H9 (cell line): ENCODE data around the gene TMX1. TPM values are rescaled to one million over a fixed set of nuclear protein-coding genes. Genes with fewer than 3 reads are reported as not detected.

Experiments
- DNase-seq: peaks from one replicate; pipeline ENCODE4 v3.0.0-alpha.2; 2017
- H2AFZ ChIP-seq: one replicate; pipeline ENCODE4 v1.6.1; 2013; ENCODE audit warnings: mild to moderate bottlenecking, low read length, control low read depth, moderate library complexity
- H2AK5ac ChIP-seq: 2 replicates; pipeline ENCODE4 v1.6.1; 2013; ENCODE audit warnings: low read length, control low read depth, mixed read lengths; ENCODE audit not compliant: insufficient read length
- H2BK120ac ChIP-seq: one replicate; pipeline ENCODE4 v1.6.1; 2013; ENCODE audit warnings: low read depth, mild to moderate bottlenecking, low read length, control low read depth, inconsistent platforms; ENCODE audit not compliant: poor library complexity, severe bottlenecking
- H2BK12ac ChIP-seq: 2 replicates; pipeline ENCODE4 v1.6.1; 2013; ENCODE audit warnings: low read length, control low read depth, mixed read lengths, low read depth; ENCODE audit not compliant: insufficient read length
- H2BK15ac ChIP-seq: 2 replicates; pipeline ENCODE4 v1.6.1; 2013; ENCODE audit warnings: low read depth, low read length, control low read depth
- H2BK20ac ChIP-seq: one replicate; pipeline ENCODE4 v1.6.1; 2013; ENCODE audit warnings: low read depth, mild to moderate bottlenecking, low read length, control low read depth, inconsistent platforms; ENCODE audit not compliant: poor library complexity, severe bottlenecking
- H2BK5ac ChIP-seq: 2 replicates; pipeline ENCODE4 v1.6.1; 2013; ENCODE audit warnings: low read length, control low read depth, mixed read lengths; ENCODE audit not compliant: insufficient read length
- H3K14ac ChIP-seq: 2 replicates; pipeline ENCODE4 v1.6.1; 2013; ENCODE audit warnings: low read length, control low read depth; ENCODE audit not compliant: insufficient read depth
- H3K18ac ChIP-seq: 2 replicates; pipeline ENCODE4 v1.6.1; 2013; ENCODE audit warnings: low read depth, mild to moderate bottlenecking, mixed read lengths, low read length, control low read depth; ENCODE audit not compliant: insufficient read length
- H3K23ac ChIP-seq: 2 replicates; pipeline ENCODE4 v1.6.1; 2013; ENCODE audit warnings: low read length, control low read depth, mixed read lengths, low read depth; ENCODE audit not compliant: insufficient read length
- H3K23me2 ChIP-seq: 2 replicates; pipeline ENCODE4 v1.6.1; 2013; ENCODE audit warnings: low read depth, mild to moderate bottlenecking, mixed read lengths, low read length, control low read depth; ENCODE audit not compliant: insufficient read length, poor library complexity, severe bottlenecking
- H3K27ac ChIP-seq: 2 replicates; pipeline ENCODE4 v1.5.1; 2013; ENCODE audit warnings: low read length, control low read depth, mixed read lengths, low read depth; ENCODE audit not compliant: insufficient read length
- H3K27me3 ChIP-seq: 2 replicates; pipeline ENCODE4 v1.6.1; 2013; ENCODE audit warnings: low read length, control low read depth, inconsistent platforms; ENCODE audit not compliant: insufficient read depth
- H3K4ac ChIP-seq: 2 replicates; pipeline ENCODE4 v1.6.1; 2013; ENCODE audit warnings: low read depth, mild to moderate bottlenecking, control low read depth, inconsistent platforms, low read length, moderate library complexity
- H3K4me1 ChIP-seq: 2 replicates; pipeline ENCODE4 v1.6.1; 2013; ENCODE audit warnings: low read length, control low read depth, inconsistent platforms; ENCODE audit not compliant: insufficient read depth
- H3K4me2 ChIP-seq: 2 replicates; pipeline ENCODE4 v1.6.1; 2013; ENCODE audit warnings: low read length, control low read depth, mixed read lengths; ENCODE audit not compliant: insufficient read length, insufficient read depth
- H3K56ac ChIP-seq: 2 replicates; pipeline ENCODE4 v1.6.1; 2013; ENCODE audit warnings: low read depth, mild to moderate bottlenecking, mixed read lengths, low read length, control low read depth; ENCODE audit not compliant: insufficient read length
- H3K79me1 ChIP-seq: 2 replicates; pipeline ENCODE4 v1.6.1; 2013; ENCODE audit warnings: low read depth, mild to moderate bottlenecking, moderate library complexity, low read length, control low read depth, inconsistent platforms; ENCODE audit not compliant: insufficient read depth, poor library complexity, severe bottlenecking
- H3K79me2 ChIP-seq: 2 replicates; pipeline ENCODE4 v1.6.1; 2013; ENCODE audit warnings: low read length, control low read depth, inconsistent platforms; ENCODE audit not compliant: insufficient read depth
- H3K9ac ChIP-seq: 2 replicates; pipeline ENCODE4 v1.6.1; 2013; ENCODE audit warnings: low read length, control low read depth, mixed read lengths; ENCODE audit not compliant: insufficient read length; ENCODE audit errors: extremely low read depth
- H3K9me3 ChIP-seq: one replicate; pipeline ENCODE4 v1.6.1; 2013; ENCODE audit warnings: low read depth, low read length, inconsistent platforms; ENCODE audit not compliant: control insufficient read depth
- H3T11ph ChIP-seq: one replicate; pipeline ENCODE4 v1.6.1; 2013; ENCODE audit warnings: mild to moderate bottlenecking, low read length, control low read depth, inconsistent platforms
- H4K20me1 ChIP-seq: one replicate; pipeline ENCODE4 v1.6.1; 2013; ENCODE audit not compliant: control insufficient read depth, insufficient read length, insufficient read depth
- H4K5ac ChIP-seq: 2 replicates; pipeline ENCODE4 v1.6.1; 2013; ENCODE audit warnings: low read depth, mild to moderate bottlenecking, mixed read lengths, low read length, control low read depth; ENCODE audit not compliant: insufficient read length
- H4K8ac ChIP-seq: replicated peaks from 2 replicates; pipeline ENCODE4 v1.6.1; 2013; ENCODE audit warnings: low read length, control low read depth, mixed read lengths, low read depth; ENCODE audit not compliant: insufficient read length
- H4K91ac ChIP-seq: 2 replicates; pipeline ENCODE4 v1.6.1; 2013; ENCODE audit warnings: low read depth, mild to moderate bottlenecking, moderate library complexity, mixed read lengths, low read length, control low read depth; ENCODE audit not compliant: insufficient read length
- H3K27ac Mint-ChIP-seq, 3 experiments: 2 replicates in 2 of 3; 3 replicates in 1 of 3; pipeline ENCODE4 v1.8.0; 2020 to 2021; ENCODE audit warnings: mixed read lengths in 3 of 3, mild to moderate bottlenecking in 1 of 3, moderate library complexity in 1 of 3
- H3K27me3 Mint-ChIP-seq: 2 replicates; pipeline ENCODE4 v1.8.0; 2021; ENCODE audit warnings: low read depth, mild to moderate bottlenecking, moderate library complexity, mixed read lengths
- H3K36me3 Mint-ChIP-seq, 3 experiments: 2 replicates in 2 of 3; 3 replicates in 1 of 3; pipeline ENCODE4 v1.8.0; 2020 to 2021; ENCODE audit warnings: low read depth in 3 of 3, mixed read lengths in 3 of 3; ENCODE audit not compliant: insufficient read depth in 1 of 3
- H3K4me1 Mint-ChIP-seq, 2 experiments: 2 replicates each; pipeline ENCODE4 v1.8.0; 2020; ENCODE audit warnings: mixed read lengths in 2 of 2
- H3K4me3 Mint-ChIP-seq, 2 experiments: 2 replicates in 1 of 2; 3 replicates in 1 of 2; pipeline ENCODE4 v1.8.0; 2020 to 2021; ENCODE audit warnings: mild to moderate bottlenecking in 2 of 2, mixed read lengths in 2 of 2, moderate library complexity in 1 of 2
- H3K9me3 Mint-ChIP-seq, 2 experiments: 2 replicates in 1 of 2; 3 replicates in 1 of 2; pipeline ENCODE4 v1.8.0; 2020; ENCODE audit warnings: mild to moderate bottlenecking in 2 of 2, mixed read lengths in 2 of 2, moderate library complexity in 1 of 2
- WGBS: extraction: QIAGEN DNeasy Blood & Tissue Kit; methylation state at CpG from one replicate; pipeline ENCODE4 v1.1.7; 2013; ENCODE audit warnings: missing lambda C conversion rate, low lambda C conversion rate, mixed read lengths; ENCODE audit not compliant: insufficient read length; ENCODE audit errors: extremely low coverage; 5-methylcytosine and 5-hydroxymethylcytosine counted together
- total RNA-seq: library from RNA; stranded (reverse); gene quantifications from 2 replicates; pipeline ENCODE4 v1.2.1, GENCODE V29; 2021
- TF ChIP-seq, protein P1 (sequence below): fragments of 200-600 bp; sonication (generic); conservative IDR thresholded peaks from 3 replicates; pipeline ENCODE4 v1.8.0; 2021; ENCODE audit warnings: antibody characterized with exemption, mild to moderate bottlenecking

The TMX1 gene
- total RNA-seq, 1 experiment from 2014 or later, result 83.5 TPM

DNA sequence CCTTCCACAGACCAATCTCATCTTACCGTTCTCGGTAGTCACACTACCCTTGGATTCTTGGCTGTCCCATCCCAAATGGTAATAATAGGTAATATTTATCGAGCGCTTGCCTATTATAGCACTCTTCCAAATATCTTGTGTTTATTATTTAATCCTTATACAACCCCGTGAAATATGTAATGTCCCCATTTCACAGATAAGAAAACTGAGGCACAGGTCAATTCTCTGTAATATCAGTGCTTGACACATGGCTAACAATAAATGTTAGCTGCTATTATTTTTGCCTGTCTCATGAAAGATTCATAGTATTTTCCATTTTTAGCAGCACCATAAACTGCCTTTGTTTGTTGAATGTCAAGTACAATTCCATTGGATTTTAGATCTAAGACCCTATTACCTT is 4.5 kb downstream of the TMX1 start:
- Mint-ChIP-seq H3K4me3 (no peak overlapping the region), H3K4me1 (peaks cover 44% of the 10 kb centered on the region in 2 experiments), H3K36me3 (peaks cover 27 to 50% (median 50%) of the 10 kb centered on the region in 3 experiments; a peak in 5 of 7 replicates), H3K27ac (peak overlapping the region in 2 of 3 experiments; percentile 4 to 72; a peak in 2 of 7 replicates), H3K9me3 (no peaks in the 10 kb centered on the region), H3K27me3 (no peaks in the 10 kb centered on the region; the same call in 1 of the 2 replicates)
- H2BK20ac ChIP-seq, result no peak overlapping the region
- H3K9ac ChIP-seq, result no peak overlapping the region
- peaks cover 3% of the 10 kb centered on the region for H3K23me2 ChIP-seq
- no peak overlapping the region for H2BK15ac ChIP-seq
- DNase-seq, result no peak
- H3K27ac ChIP-seq, result no peak overlapping the region
- H3K27me3 ChIP-seq, result no peaks in the 10 kb centered on the region
- peaks cover 30% of the 10 kb centered on the region for H3K79me2 ChIP-seq
- H3K18ac ChIP-seq, result no peak overlapping the region
- H3K4me1 ChIP-seq, result peaks cover 9% of the 10 kb centered on the region
- H3K79me1 ChIP-seq, result peaks cover 3% of the 10 kb centered on the region
- no peaks in the 10 kb centered on the region for H3K9me3 ChIP-seq
- no peak overlapping the region for H4K91ac ChIP-seq
- H2BK120ac ChIP-seq, result no peak overlapping the region
- no peak overlapping the region for H2AFZ ChIP-seq
- H3K14ac ChIP-seq, result no peak overlapping the region
- H4K20me1 ChIP-seq, result no peaks in the 10 kb centered on the region
- TF ChIP-seq, protein P1, sequence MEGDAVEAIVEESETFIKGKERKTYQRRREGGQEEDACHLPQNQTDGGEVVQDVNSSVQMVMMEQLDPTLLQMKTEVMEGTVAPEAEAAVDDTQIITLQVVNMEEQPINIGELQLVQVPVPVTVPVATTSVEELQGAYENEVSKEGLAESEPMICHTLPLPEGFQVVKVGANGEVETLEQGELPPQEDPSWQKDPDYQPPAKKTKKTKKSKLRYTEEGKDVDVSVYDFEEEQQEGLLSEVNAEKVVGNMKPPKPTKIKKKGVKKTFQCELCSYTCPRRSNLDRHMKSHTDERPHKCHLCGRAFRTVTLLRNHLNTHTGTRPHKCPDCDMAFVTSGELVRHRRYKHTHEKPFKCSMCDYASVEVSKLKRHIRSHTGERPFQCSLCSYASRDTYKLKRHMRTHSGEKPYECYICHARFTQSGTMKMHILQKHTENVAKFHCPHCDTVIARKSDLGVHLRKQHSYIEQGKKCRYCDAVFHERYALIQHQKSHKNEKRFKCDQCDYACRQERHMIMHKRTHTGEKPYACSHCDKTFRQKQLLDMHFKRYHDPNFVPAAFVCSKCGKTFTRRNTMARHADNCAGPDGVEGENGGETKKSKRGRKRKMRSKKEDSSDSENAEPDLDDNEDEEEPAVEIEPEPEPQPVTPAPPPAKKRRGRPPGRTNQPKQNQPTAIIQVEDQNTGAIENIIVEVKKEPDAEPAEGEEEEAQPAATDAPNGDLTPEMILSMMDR, result no peak
- no peak overlapping the region for H3K23ac ChIP-seq
- H3K4ac ChIP-seq, result no peak overlapping the region
- H3K56ac ChIP-seq, result no peak overlapping the region
- no peak overlapping the region for H2BK12ac ChIP-seq
- no peak overlapping the region for H4K5ac ChIP-seq
- H3T11ph ChIP-seq, result no peak overlapping the region
- WGBS, result no CpG with 5 or more reads among the region's 5 CpGs
- H2BK5ac ChIP-seq, result no peak overlapping the region
- H3K4me2 ChIP-seq, result no peak overlapping the region
- H2AK5ac ChIP-seq, result no peak overlapping the region
- H4K8ac ChIP-seq, result no peak overlapping the region
